GM18505 (cell line): Measurements from ENCODE around the gene ANKRD63.

Source experiments
- ATAC-seq: cut with Tn5 transposase; IDR thresholded peaks from one replicate; pipeline ENCODE4 v1.9.1; 2021; ENCODE audit not compliant: unreplicated experiment
- POLR2A ChIP-seq: IDR thresholded peaks from 4 replicates; pipeline ENCODE4 v1.6.1; 2011; ENCODE audit warnings: borderline replicate concordance; ENCODE audit not compliant: insufficient read depth, insufficient read length; ENCODE audit errors: extremely low read depth

ANKRD63 gene

DNA sequence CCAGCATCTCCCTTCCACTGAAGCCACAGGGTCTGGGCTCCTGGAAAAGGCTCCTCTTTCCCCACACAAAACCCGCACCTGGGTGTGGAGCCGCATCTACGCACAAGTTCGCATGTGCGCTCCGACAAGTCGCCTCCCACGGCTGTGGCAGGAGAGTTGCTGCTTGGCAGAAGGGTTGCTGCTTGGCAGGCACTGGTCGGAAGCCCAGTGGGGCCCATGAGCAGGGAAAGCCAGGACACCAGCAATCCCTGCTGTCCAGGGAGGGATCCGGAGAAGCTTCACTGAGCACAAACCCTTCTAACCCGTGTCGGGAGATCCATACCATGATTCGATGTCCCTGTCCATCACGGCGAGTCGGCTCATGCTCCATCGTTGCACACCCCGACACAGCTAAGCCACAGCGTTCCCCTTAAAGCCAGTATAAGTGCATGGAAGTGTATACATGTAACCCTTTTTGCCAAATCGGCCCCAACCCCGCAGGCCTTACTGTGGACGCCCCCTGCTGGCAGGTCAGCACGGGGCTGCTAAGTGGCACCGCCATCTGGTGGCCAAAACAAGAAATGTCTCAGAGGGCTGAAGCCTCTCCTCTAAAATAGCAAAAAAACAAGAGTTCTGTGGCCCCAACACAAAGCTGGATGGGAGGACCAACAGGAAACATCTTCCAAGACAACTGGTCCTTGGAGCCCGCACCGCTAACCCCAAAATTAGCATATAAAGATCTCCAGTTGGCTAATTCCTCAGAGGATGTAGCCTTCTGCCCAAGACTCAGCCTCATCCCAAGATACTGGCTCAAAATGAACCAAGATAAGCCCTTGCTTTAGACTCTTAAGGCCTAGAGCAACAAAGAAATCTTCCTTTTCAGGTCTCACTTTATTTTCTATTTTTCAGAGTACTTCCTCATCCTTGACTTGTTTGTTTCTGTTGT is 8.3 kb downstream of the ANKRD63 start:
- no peak for TF ChIP-seq POLR2A
- ATAC-seq = no peak

DNA sequence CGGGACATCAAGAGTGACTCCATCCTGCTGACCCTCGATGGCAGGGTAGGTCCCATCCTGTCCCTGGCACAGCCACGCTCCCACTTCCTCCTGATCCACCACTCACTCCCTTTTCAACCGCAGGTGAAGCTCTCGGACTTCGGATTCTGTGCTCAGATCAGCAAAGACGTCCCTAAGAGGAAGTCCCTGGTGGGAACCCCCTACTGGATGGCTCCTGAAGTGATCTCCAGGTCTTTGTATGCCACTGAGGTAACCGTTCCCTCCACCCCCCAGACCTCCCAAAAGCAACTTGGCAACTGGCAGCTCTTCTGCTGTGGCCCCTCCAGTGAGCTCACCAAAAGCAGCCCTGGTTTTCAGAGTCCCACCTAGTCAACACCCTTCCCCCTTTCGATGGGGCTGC is 9.4 kb downstream of the ANKRD63 start:
- no peak for ATAC-seq
- no peak for TF ChIP-seq POLR2A

DNA sequence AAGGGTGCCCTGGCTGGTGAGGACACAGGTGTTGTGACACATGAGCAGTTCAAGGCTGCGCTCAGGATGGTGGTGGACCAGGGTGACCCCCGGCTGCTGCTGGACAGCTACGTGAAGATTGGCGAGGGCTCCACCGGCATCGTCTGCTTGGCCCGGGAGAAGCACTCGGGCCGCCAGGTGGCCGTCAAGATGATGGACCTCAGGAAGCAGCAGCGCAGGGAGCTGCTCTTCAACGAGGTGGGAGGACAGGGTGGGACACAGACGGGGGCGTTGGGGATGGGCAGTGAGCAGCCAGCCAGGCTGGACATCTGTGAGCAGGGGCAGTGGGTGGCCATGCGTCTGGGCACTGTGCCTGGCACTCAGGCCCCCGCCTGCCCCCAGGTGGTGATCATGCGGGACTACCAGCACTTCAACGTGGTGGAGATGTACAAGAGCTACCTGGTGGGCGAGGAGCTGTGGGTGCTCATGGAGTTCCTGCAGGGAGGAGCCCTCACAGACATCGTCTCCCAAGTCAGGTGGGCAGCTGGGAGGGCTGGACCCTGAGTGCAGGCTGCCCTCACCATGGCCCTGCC is 10.3 kb downstream of the ANKRD63 start:
- no peak for ATAC-seq
- no peak for TF ChIP-seq POLR2A

DNA sequence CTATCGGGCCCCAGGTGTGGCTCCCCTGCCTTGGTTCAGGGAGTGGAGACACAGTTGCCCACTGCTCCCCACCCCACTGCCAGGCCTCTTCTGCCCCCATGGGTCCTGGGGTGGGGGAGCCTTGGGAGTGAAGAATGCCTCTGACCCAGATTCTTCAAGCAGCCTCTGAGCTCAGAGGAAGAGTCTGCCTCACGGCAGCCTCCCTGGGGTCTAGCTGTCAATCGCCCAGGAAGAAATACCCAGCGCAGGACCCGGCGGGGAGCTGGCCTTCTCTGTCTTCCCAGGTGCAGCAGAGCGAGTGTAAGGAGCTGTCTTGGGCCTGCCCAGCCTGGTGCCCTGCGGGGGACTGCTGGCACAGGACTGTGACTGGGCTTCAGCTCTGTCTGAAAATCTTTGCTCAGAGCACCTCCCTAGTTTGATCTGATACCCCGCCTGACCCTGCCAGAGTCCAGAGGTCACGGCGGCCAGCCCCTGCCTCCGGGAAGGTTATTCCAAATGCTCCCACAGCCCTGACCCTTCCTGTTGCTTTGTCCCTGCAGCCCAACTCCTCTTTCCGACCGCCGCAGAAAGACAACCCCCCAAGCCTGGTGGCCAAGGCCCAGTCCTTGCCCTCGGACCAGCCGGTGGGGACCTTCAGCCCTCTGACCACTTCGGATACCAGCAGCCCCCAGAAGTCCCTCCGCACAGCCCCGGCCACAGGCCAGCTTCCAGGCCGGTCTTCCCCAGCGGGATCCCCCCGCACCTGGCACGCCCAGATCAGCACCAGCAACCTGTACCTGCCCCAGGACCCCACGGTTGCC is 11.0 kb downstream of the ANKRD63 start:
- ATAC-seq = no peak
- TF ChIP-seq POLR2A = no peak

- ATAC-seq = no peak
Measured at GRCh38 chr15:40270246-40270995, 12.4 kb downstream of the ANKRD63 start.

GRCh38 chr15:40269604-40270003 is 13.3 kb downstream of the ANKRD63 start:
- ATAC-seq = no peak
- TF ChIP-seq POLR2A = no peak

More at GRCh38 chr15:40270246-40270995, 12.4 kb downstream of the ANKRD63 start:
- no peak for TF ChIP-seq POLR2A

GRCh38 chr15:40267670-40268069 is 15.2 kb downstream of the ANKRD63 start:
- no peak for TF ChIP-seq POLR2A
- no peak for ATAC-seq

GRCh38 chr15:40266828-40267304 is 16.0 kb downstream of the ANKRD63 start:
- no peak for ATAC-seq
- TF ChIP-seq POLR2A = no peak

GRCh38 chr15:40265875-40266274 is 17.0 kb downstream of the ANKRD63 start:
- ATAC-seq = no peak
- TF ChIP-seq POLR2A = no peak

GRCh38 chr15:40265355-40265754 is 17.5 kb downstream of the ANKRD63 start:
- no peak for ATAC-seq
- no peak for TF ChIP-seq POLR2A

DNA sequence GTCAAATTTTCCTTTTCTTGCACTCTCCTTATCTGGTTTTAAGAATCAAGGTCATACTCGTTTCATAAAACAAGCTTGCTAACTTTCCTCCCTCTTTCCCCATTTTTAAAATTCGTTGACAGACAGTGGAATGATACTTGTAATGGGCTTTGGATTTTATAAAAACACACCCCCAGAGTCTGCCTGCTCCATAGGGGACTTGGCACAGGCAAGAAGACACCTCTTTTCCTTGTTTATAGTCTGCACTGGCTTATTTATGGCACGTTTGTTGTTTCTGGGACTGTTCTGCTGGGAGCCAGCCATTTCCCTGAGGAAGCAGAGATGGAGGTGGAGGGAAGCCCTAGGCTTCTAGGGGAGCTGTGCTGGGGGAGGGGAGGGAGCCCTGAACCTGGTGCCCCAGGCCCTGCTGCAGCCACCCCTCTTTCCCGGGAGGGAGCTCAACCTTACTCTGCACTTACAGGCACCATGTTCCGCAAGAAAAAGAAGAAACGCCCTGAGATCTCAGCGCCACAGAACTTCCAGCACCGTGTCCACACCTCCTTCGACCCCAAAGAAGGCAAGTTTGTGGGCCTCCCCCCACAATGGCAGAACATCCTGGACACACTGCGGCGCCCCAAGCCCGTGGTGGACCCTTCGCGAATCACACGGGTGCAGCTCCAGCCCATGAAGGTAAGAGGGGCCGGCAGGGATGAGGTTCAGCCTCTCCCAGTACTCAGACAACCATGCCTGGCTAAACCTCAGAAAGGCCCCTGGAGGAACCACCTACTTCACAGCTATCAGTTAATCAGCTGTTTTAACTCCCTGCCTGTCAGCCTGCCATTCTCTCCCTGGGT is 18.3 kb downstream of the ANKRD63 start:
- no peak for TF ChIP-seq POLR2A
- ATAC-seq = no peak
